ENCODE measurements around the gene RAB6C.
"Not testable (repeated sequence)": the region's sequence is repeated elsewhere in the genome, so short reads cannot be mapped to it uniquely, and the experiment has no call there.

Gene RAB6C

DNA sequence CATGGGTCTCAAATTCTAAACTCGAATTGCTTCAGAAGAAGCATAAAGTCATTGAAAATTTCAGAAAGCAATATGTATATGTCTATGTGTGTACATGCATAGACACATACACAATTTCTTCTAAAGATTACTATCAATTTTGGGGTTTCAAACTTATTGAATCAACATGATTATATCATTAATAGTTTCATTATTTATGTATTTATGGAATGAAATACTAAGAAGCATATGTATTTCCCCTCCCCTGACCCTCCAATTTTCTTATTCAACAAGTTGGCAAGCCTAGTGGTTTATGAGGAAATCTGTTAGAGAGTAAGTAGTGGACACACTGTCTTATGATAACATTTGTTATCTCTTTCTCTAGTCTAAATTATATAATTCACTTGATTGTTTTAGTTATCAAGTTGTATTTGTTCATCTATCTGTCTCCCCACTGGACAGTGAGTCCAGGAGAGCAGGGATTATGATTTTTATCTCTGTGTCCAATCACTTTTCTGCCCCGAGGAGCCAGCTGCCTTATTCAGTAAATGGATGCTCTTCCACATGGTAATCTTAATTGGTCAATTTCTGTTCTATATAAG is 17.3 kb downstream of the RAB6C start:
- DNase-seq = not testable (repeated sequence)

DNA sequence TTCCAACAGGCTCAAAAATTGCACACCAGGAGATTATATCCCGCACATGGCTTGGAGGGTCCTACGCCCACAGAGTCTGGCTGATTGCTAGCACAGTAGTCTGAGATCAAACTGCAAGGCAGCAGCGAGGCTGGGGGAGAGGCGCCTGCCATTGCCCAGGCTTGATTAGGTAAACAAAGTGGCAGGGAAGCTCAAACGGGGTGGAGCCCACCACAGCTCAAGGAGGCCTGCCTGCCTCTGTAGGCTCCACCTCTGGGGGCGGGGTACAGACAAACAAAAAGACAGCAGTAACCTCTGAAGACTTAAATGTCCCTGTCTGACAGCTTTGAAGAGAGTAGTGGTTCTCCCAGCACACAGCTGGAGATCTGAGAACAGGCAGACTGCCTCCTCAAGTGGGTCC is 19.3 kb downstream of the RAB6C start:
- DNase-seq = not testable (repeated sequence)

DNA sequence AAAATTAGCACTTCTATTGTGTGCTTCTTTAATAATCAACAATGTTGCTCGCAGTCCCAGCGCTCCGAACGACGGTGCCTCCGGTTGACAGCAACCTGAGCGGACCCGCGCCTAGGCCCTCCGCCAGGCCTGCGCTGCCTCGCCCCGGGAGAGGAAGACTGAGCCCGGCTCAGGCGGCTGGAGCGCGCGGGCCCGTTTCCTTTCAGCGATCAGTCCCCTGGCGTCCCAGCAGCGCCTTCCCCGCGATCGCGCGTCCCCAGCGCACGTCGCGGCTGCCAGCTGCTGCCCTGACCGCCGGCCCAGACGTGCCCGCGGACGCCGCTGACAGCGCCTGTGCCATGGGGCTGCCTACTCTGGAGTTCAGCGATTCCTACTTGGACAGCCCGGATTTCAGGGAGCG is 26.4 kb downstream of the RAB6C start:
- DNase-seq = not testable (repeated sequence)

DNA sequence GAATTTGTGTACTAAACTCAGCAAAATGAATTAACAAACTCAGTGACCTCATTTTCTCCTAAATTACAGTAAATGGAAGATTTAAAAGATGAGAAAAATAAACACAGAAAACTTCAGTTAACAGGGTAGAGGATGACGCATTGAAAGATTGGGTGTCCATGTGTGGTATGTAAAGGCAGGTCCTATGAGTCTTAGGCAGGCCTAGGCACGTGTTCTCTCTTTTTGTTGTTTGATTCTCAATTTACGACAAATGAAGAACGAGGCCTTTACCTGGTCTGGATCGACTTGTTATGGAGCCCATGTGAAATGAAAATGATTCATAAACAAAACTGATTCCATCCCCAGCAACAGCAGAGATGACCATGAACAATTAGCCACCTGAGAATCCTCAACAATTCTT is 37.2 kb downstream of the RAB6C start:
- DNase-seq = not testable (repeated sequence)

DNA sequence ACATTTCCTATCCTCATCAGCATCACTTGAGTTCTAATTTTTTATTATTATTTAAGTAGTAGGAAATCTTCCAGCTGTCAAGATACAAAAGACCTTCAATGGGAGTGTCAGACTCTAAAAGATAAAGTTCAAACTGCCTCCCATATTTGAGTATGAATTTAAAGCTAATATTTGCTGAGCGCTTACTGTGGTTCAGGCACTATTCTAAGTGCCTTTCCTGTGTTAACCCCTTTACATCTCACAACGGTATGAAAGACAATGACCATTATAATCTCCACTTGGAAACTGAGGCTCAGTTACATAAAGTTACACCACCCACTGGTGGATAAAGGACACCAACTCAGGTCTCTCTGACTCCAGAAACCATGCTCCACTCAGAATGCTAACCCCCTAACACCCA is 39.9 kb downstream of the RAB6C start:
- DNase-seq = no peak

DNA sequence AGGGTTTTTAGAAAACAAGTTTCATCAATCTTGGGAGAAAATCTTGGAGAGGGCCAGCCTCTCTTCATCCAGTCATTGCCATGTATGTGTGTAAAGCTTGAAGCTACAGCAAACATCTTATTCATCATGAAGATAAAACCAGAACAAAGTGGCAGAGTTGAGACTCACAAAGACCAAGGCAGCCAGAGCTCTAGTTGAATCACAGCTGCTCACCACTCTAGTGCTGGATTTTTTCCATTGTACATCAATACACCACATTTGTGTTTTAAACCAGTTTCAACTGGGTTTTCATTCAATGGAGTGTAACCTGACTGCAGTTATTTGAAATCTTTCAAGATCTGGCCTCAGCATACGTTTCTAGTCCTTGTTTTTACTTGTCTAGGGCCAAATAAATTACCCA is 40.6 kb downstream of the RAB6C start:
- not testable (repeated sequence) for DNase-seq

DNA sequence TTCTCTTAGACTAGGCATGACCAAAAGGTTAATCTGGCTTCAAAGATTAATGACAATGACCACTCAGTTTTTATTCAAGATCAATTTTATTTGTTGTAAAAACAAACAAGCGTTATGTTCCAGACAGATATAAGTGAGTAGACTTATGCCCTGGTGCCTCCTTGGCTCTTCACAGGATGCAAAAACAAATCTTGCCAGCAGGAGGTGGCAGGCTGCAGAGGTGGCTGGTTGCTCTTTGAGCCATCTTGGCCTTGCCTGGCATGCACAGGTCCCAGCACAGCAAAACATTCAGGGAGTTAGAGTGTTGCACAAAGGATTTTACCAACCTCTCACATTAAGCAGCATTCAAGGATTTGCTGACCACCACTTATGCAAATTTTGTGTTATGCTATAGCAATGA is 46.5 kb downstream of the RAB6C start:
- DNase-seq = not testable (repeated sequence)
